ENCODE results near the gene IL36RN.

DNA sequence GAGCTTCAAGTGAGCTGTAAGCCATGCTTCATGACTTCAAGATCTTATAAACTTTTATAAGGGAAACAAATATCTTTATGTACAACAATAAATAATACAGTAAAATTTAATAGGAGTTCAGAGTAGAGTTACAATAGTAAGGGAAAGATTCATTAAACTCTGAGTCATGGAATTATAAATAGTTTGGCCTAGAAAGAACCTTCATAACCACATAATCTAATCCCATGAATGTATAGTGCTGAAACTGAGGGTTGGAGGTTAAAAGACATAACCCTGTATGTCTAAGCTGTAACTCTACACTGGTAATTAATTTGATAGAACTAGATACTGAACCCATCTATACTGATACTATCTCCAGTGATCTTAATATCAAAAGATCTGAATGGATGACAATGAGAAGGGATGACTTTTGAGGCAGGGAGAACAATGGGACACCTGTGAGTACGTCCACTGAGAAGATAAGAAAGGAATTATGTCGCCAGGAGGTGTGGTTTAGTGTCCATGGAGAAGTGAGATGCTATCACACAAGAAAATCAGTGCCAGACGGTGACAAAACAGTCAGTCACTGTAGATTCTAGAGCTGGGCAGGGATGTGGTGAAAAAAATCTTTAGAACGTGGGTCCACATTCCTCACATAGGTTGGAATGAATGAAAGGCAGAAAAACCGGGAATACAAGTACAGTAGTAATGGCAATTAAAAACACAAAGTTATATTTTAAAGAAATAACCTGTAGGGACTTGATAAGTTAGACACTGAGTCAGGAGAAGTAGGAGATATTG is 9.9 kb downstream of the IL36RN start:
- TF ChIP-seq, protein P1, sequence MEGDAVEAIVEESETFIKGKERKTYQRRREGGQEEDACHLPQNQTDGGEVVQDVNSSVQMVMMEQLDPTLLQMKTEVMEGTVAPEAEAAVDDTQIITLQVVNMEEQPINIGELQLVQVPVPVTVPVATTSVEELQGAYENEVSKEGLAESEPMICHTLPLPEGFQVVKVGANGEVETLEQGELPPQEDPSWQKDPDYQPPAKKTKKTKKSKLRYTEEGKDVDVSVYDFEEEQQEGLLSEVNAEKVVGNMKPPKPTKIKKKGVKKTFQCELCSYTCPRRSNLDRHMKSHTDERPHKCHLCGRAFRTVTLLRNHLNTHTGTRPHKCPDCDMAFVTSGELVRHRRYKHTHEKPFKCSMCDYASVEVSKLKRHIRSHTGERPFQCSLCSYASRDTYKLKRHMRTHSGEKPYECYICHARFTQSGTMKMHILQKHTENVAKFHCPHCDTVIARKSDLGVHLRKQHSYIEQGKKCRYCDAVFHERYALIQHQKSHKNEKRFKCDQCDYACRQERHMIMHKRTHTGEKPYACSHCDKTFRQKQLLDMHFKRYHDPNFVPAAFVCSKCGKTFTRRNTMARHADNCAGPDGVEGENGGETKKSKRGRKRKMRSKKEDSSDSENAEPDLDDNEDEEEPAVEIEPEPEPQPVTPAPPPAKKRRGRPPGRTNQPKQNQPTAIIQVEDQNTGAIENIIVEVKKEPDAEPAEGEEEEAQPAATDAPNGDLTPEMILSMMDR (IDR thresholded peaks at IDR 0.05): no peak
- no peak for TF ChIP-seq POLR2A (IDR thresholded peaks at IDR 0.05)

Data from heart left ventricle (tissue), 13 donors.